Coronary artery (tissue), 2 donors: Measurements from ENCODE around the gene RINL.
"Not testable (repeated sequence)": the region's sequence is repeated elsewhere in the genome, so short reads cannot be mapped to it uniquely, and the experiment has no call there.

ENCODE experiments used
- DNase-seq: peaks from one replicate; pipeline ENCODE4 v3.0.0-alpha.2; 2017; ENCODE audit warnings: low spot score
- H3K27ac ChIP-seq, 2 donors: fragments of 200-600 bp; sonication (generic); one replicate each; pipeline ENCODE4 v1.5.1; 2016 to 2019
- H3K4me3 ChIP-seq: fragments of 200-600 bp; sonication (generic); 2 replicates; pipeline ENCODE4 v1.5.1; 2016; ENCODE audit warnings: mild to moderate bottlenecking, moderate library complexity
- CTCF ChIP-seq: fragments of 200-600 bp; sonication (generic); IDR thresholded peaks from one replicate; pipeline ENCODE4 v1.5.1; 2019; ENCODE audit warnings: antibody characterized with exemption

The RINL gene

GRCh38 chr19:38826856-38827551 is 51.1 kb downstream of the RINL start:
- no peak for TF ChIP-seq CTCF
- DNase-seq = no peak
- H3K4me3 ChIP-seq = peak overlapping the region; percentile 8
- no peak overlapping the region for H3K27ac ChIP-seq

GRCh38 chr19:38825936-38826335 is 52.1 kb downstream of the RINL start:
- H3K4me3 ChIP-seq, H3K27ac ChIP-seq: not testable (repeated sequence)

GRCh38 chr19:38821230-38821825 is 56.7 kb downstream of the RINL start:
- H3K27ac ChIP-seq, H3K4me3 ChIP-seq, DNase-seq: not testable (repeated sequence)

More at GRCh38 chr19:38825936-38826335, 52.1 kb downstream of the RINL start:
- not testable (repeated sequence) for DNase-seq

- no peak overlapping the region for H3K4me3 ChIP-seq
- no peak overlapping the region for H3K27ac ChIP-seq
- no peak for DNase-seq
- no peak for TF ChIP-seq CTCF
Measured at GRCh38 chr19:38819231-38819920, 58.7 kb downstream of the RINL start.
